LNCAP (cell line): ENCODE measurements around the gene PTK6.

Experiments
- TF ChIP-seq, protein P1 (sequence below): fragments of 450-650 bp; IDR thresholded peaks from 2 replicates; pipeline ENCODE4 v1.5.1; 2017; ENCODE audit warnings: mild to moderate bottlenecking

PTK6 gene

DNA sequence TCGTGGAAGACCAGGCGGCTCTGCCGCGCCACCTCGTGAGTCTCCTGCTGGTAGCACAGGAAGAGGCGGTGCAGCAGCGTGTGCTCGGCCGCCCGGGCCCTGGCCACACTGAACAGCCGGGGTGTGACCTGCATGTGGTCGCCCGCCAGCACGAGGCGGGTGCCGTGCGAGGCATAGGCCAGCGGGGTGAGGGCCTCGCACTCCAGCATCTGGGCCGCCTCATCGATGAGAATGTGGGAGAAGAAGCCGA is 29.9 kb upstream of the PTK6 start:
- TF ChIP-seq, protein P1, sequence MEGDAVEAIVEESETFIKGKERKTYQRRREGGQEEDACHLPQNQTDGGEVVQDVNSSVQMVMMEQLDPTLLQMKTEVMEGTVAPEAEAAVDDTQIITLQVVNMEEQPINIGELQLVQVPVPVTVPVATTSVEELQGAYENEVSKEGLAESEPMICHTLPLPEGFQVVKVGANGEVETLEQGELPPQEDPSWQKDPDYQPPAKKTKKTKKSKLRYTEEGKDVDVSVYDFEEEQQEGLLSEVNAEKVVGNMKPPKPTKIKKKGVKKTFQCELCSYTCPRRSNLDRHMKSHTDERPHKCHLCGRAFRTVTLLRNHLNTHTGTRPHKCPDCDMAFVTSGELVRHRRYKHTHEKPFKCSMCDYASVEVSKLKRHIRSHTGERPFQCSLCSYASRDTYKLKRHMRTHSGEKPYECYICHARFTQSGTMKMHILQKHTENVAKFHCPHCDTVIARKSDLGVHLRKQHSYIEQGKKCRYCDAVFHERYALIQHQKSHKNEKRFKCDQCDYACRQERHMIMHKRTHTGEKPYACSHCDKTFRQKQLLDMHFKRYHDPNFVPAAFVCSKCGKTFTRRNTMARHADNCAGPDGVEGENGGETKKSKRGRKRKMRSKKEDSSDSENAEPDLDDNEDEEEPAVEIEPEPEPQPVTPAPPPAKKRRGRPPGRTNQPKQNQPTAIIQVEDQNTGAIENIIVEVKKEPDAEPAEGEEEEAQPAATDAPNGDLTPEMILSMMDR, result no peak

DNA sequence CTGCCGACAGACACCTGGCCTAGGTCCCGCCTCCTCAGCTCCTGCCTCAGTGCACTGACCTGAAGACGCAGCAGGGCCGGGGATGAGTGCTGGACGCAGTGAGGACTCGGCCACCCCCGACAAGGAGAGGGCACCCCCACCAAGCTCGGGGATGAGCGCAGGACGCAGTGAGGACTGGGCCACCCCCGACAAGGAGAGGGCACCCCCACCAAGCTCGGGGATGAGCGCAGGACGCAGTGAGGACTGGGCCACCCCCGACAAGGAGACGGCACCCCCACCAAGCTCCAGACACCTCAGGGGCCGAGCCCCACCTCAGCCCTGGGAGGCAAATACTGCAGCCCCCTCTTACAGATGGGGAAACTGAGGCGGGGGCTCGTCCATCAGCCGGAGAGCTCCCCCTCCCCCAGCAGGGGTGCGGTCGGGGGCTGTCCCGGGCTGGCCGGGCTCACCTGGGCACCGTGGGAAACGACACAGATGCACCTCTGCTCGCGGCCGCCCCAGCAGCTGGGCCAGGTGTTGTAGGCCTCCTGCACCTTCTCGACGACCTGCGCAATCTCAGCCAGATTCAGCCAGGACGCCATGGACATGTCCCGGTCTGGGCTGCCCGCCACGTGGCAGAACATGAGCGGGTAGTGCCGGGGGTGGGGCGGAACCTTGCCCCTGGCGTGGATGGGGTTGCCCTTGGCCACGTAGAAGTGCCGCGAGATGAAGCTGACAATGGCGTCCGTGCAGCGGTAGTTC is 29.4 kb upstream of the PTK6 start:
- TF ChIP-seq, protein P1, result no peak

DNA sequence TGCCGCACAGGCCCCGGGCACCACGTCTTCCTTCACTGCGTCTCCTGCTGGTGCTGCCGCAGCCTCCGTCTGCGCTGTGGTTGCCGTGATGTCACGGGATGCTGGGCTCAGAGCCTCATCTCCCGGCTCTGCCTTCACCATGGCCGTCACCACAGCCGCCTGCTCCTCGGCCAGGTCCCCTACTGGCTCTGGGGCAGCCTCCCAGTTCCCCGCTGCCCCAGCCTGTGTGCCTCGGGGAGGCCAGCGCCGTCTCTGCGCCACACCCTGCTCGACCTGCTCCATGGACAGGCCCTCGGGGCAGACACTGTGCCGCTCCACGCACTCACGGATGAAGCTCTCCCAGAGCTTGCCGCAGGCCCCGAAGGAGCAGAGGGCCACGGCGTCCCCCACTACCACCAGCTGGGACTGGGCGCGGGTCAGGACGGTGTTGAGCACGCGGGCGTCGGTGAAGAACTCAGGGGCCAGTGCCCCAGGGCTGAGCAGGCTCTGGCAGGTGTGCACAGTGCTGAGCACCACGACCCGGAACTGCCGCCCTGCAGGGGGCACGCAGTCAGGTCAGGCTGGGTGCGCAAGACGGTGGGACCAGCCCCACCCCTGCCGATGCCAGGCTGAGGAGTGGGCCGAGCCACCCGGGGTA is 28.6 kb upstream of the PTK6 start:
- TF ChIP-seq, protein P1, result no peak

DNA sequence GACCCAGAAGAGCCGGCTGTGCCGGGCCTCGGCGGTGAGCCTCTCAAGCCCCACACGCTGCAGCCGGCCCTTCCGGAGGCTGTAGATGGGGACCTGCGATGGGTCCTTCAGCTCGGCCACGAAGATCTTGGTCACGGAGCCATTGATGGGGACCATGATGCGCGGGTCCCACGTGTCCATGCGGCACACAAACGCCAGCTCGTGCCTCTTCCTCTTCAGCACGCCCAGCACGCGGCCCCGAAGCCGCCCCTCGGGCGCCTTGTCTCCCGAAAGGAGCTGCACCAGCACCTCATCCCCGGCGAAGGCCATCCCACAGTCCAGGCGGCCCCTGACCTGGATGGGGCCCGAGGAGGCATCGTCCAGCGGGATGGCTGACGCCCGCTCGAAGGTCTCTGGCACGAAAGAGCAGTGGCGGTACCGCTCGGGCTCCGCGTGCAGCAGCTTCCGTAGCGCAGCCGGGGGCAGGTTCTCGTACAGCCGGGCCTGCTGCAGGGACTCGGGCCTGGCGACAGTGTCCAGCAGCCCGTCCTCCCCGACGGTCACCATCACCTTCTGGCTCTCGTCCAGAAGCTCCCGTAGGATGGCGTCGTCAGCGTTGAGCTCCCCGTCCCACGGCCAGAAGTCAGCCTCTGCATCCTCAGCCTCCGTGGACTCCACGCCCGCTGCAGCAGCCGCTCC is 28.0 kb upstream of the PTK6 start:
- TF ChIP-seq, protein P1, result no peak

DNA sequence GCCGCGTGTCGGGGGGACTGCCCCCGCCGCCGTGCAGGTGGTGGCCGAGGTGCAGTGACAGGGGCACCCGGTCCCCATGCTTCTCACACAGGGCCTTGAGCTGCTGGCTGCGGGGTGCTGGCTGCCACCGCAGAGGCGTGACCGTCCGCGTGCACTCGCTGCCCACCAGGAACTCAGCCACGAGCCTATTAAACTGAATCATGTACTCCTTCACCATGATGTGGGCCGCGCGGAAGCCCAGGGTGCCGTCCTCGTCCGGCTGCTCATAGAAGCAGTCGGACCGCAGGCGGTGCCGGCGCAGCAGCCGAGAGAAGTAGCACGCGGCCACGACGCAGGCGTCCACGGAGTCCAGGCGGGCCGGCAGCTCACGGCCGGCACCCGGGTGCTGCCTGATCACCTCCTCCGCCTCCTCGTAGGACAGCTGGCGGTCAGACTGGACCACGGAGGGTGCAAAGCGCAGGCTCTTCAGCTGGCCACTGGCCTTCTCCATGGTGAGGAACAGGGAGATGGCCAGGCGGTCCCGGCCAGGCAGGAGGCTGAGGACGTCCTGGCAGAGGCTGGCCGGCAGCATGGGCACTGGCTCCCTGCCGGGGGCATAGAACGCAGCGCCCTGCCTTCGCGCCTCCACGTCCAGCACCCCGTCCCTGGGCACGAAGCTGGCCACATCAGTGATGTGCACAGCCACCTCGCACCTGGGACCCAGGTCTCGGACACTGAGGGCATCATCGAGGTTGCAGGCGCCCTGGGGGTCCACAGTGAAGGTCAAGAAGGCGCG is 27.0 kb upstream of the PTK6 start:
- TF ChIP-seq, protein P1, result no peak

DNA sequence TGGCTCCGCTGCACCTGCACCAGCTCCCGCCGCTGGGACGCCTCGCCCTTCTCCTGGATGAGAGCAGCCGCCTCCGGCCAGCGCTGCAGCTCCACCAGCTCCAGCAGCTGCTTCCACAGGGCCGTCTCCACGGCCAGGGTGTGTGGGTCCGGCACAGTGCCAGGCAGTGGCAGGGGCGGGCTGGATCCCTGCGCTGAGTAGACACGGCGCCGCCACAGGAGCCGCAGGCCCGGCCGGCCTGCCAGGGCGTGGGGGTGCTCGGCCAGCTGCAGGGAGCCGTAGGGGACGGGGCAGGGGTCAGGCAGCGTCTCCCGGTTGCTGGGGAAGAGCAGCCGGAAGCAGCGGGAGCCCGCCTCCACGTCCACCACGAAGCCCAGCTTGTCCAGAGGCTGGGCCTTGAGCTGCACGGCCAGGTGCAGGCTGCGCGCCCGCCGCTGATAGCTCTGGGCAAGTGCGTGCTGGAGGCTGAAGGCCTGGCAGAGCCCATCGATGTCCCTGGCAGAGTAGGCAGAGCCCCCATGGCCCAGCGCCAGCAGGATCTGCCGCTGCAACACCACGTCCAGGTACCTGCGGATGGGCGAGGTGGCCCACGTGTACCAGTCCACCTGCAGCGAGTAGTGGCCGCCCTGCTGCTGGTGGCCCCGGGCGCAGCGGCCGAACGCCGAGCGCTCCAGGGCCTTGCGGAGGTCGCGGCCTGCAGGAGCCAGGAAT is 26.2 kb upstream of the PTK6 start:
- TF ChIP-seq, protein P1, result no peak
